ENCODE data around the gene ABLIM3. TPM values are rescaled to one million over a fixed set of nuclear protein-coding genes. Genes with fewer than 3 reads are reported as not detected.

ABLIM3 gene
- total RNA-seq, 2 experiments from 2014 or later, result not detected

DNA sequence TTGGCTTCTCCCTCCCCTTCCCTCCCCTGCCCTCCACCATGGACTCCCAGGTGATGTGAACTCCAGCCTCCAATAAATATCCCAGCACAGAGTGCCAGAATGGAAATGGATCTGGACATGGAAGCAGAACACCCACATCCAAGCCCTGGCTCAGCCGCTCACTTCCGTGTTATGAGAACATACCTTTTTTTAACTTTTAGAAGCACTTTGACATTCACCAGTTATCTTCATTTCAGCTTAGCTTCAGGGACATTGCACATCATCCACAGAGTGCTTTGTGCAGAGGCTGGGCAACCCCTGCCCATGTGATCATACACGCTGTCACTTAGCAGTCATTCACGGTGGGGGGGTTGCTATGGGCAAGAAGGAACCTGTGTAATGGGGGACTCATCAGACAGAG, 139.5 kb downstream of the ABLIM3 start:
- DNase-seq (no peak), ATAC-seq (no peak)
- CTCF ChIA-PET, result interaction anchor here (1.6 to 1.9 kb wide), 2 partner anchors 12 to 88 kb away, joined by 4 read pairs; no protein-coding TSS in a partner anchor
- no peaks in the 10 kb centered on the region for H3K27me3 Mint-ChIP-seq
- TF ChIP-seq, protein P1, sequence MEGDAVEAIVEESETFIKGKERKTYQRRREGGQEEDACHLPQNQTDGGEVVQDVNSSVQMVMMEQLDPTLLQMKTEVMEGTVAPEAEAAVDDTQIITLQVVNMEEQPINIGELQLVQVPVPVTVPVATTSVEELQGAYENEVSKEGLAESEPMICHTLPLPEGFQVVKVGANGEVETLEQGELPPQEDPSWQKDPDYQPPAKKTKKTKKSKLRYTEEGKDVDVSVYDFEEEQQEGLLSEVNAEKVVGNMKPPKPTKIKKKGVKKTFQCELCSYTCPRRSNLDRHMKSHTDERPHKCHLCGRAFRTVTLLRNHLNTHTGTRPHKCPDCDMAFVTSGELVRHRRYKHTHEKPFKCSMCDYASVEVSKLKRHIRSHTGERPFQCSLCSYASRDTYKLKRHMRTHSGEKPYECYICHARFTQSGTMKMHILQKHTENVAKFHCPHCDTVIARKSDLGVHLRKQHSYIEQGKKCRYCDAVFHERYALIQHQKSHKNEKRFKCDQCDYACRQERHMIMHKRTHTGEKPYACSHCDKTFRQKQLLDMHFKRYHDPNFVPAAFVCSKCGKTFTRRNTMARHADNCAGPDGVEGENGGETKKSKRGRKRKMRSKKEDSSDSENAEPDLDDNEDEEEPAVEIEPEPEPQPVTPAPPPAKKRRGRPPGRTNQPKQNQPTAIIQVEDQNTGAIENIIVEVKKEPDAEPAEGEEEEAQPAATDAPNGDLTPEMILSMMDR (IDR thresholded peaks at IDR 0.05), result no peak
- intact Hi-C loops (cut with micrococcal nuclease), result no loop called here
- no peak overlapping the region for H3K27ac Mint-ChIP-seq
- no peaks in the 10 kb centered on the region for H3K4me1 Mint-ChIP-seq (ENCODE audit: low read depth)
- no peaks in the 10 kb centered on the region for H3K36me3 Mint-ChIP-seq (ENCODE audit: low read depth)
- POLR2A ChIA-PET, result no interaction called here
- no peaks in the 10 kb centered on the region for H3K9me3 Mint-ChIP-seq
- H3K4me3 Mint-ChIP-seq, result no peak overlapping the region

DNA sequence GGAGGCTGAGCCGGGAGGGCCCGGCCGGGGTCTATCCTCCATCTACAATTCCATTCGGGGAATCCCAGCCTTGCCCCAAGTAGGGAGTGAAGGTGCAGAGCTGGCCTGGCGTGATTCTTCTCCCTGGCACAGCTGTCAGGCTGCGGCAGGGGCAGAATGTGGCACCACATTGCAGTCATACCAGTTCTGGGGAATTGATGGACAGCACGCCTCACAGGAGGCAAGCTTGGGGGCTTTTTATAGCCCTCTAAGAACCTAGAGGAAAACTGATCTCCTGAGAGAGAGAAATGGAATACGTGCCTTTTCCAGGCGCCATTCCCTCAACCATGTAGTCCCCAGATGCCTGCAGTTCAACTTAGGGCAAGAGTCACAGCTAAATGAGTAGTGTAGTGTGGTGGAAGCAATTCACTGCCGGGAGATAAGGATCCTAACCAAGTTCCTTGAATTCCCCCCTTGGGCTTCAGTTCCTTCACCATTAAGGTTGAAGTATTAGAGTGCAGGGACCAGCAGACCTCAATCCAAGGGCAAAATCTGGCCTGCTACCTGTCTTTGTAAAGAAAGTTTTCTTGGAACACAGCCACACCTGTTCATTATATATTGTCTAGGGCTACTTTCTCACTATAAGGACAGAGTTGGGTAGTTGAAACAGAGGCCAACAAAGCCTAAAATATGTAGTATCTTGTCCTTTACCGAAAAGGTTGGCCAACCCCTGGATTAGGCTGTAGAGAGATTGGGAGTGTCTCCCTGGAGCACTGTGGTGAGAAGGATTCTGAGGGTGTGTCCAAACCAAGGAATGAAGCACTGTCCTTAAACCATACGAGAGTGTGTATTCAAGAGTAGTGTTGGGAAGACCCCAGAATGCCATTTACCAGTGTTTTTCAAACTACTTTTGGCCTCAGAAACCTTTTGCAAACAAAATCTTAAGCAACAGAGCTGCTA, 141.0 kb downstream of the ABLIM3 start:
- ATAC-seq (no peak), DNase-seq (no peak)
- Mint-ChIP-seq H3K4me3 (no peak overlapping the region), H3K4me1 (ENCODE audit: low read depth) (no peaks in the 10 kb centered on the region), H3K27ac (no peak overlapping the region), H3K27me3 (no peaks in the 10 kb centered on the region), H3K9me3 (no peaks in the 10 kb centered on the region), H3K36me3 (ENCODE audit: low read depth) (no peaks in the 10 kb centered on the region)
- ChIA-PET POLR2A (no interaction called here), CTCF (interaction anchor here (1.6 kb wide), 1 partner anchor 13 kb away, joined by 4 read pairs; no protein-coding TSS in a partner anchor)
- intact Hi-C loops (cut with micrococcal nuclease), result no loop called here
- TF ChIP-seq, protein P1 (IDR thresholded peaks at IDR 0.05), result no peak

DNA sequence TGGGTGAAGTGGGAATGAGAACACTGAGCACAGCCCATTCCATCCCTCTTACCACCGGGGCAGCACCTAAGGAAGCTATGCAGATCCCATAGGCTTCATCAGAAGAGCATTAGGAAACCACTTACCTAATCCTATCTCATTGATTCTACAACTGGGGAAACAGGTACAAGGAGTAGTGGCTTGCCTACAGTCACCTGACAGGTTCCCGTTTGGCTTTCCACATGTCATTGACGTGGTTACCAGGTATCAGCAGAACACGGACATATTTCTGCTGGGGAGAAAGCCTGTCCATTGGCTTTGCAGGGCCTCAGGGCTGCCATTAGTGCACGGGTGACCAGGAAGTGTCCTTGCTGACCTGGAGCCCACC, 141.7 kb downstream of the ABLIM3 start:
- H3K36me3 Mint-ChIP-seq (ENCODE audit: low read depth), result no peaks in the 10 kb centered on the region
- ATAC-seq (no peak), DNase-seq (no peak)
- H3K27ac Mint-ChIP-seq, result no peak overlapping the region
- no peaks in the 10 kb centered on the region for H3K4me1 Mint-ChIP-seq (ENCODE audit: low read depth)
- no peak overlapping the region for H3K4me3 Mint-ChIP-seq
- CTCF ChIA-PET, result no interaction called here
- POLR2A ChIA-PET, result no interaction called here
- no peaks in the 10 kb centered on the region for H3K9me3 Mint-ChIP-seq
- TF ChIP-seq, protein P1 (IDR thresholded peaks at IDR 0.05), result no peak
- H3K27me3 Mint-ChIP-seq, result no peaks in the 10 kb centered on the region
- intact Hi-C loops (cut with micrococcal nuclease), result no loop called here

DNA sequence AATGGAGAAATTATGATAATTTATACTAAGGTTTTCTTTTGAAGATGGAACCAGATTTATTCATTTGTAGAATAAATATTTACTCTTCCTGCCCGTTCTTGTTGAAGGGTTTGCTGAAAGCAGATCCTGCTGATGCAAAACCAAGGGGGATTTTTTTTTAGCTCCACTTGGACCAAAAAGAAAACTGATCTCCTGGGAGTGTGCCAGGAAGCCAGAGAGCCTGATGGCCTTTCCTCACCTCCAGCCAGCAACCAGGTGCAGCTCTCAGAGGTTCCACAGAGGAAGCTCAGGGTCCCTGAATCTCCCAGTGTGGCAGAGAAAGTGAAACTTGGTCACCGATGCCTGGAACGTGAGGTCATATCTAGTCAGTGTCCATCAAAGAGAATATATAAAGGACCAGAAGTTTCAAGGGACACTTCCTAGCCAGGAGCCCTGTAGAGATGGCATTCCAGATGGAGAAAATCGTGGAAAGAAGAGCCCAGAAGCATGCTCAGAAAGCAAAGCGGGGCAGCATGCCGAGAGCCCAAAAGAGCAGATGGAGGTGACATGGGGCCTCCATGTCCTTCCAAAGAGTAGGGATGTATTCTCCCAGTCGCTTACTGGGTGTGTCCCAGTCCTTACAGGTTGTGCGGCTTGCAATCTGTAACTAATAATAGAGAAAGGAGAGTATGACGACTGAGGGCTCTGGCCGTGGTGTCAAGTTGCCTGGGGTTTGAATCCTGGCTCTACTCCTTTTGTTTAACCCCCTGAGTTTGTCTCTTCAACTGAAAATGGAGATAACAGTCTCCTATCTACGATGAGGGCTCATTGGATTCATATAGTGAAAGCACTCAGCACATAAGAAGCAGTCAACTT, 142.6 kb downstream of the ABLIM3 start:
- no peaks in the 10 kb centered on the region for H3K9me3 Mint-ChIP-seq
- H3K27me3 Mint-ChIP-seq, result no peaks in the 10 kb centered on the region
- ChIA-PET POLR2A (no interaction called here), CTCF (no interaction called here)
- H3K27ac Mint-ChIP-seq, result no peak overlapping the region
- no peak overlapping the region for H3K4me3 Mint-ChIP-seq
- H3K36me3 Mint-ChIP-seq (ENCODE audit: low read depth), result no peaks in the 10 kb centered on the region
- DNase-seq (no peak), ATAC-seq (no peak)
- intact Hi-C loops (cut with micrococcal nuclease), result no loop called here
- TF ChIP-seq, protein P1 (IDR thresholded peaks at IDR 0.05), result no peak
- H3K4me1 Mint-ChIP-seq (ENCODE audit: low read depth), result no peaks in the 10 kb centered on the region

DNA sequence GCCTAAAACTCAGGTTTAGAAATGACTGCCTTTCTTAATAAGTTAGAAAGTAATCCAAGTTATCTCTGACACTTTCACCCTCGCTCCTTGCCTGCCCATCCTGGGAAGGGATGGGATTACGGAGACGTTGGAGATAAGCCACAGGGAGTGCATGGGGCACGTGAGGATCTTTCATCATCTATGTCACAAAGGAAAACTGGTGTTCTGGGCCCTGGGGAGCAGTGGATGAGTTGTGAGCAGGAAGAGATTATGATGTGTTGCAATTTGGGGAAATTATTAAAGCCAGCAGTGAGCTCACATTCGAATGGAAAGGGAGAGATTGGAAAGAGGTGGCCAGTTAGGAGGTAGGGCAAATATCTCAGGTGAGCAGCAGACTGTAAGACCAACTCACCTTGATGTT, 143.2 kb downstream of the ABLIM3 start:
- ATAC-seq, result no peak
- Mint-ChIP-seq H3K27me3 (no peaks in the 10 kb centered on the region), H3K27ac (no peak overlapping the region), H3K36me3 (ENCODE audit: low read depth) (no peaks in the 10 kb centered on the region), H3K4me3 (no peak overlapping the region), H3K4me1 (ENCODE audit: low read depth) (no peaks in the 10 kb centered on the region), H3K9me3 (no peaks in the 10 kb centered on the region)
- intact Hi-C loops (cut with micrococcal nuclease), result no loop called here
- no peak for DNase-seq
- POLR2A ChIA-PET, result no interaction called here
- CTCF ChIA-PET, result no interaction called here
- TF ChIP-seq, protein P1 (IDR thresholded peaks at IDR 0.05), result no peak
